Measurements from ENCODE around the gene EYA2.
A peak's percentile ranks its signal among the peaks of the same experiment; 100 is the strongest.

Gene EYA2

DNA sequence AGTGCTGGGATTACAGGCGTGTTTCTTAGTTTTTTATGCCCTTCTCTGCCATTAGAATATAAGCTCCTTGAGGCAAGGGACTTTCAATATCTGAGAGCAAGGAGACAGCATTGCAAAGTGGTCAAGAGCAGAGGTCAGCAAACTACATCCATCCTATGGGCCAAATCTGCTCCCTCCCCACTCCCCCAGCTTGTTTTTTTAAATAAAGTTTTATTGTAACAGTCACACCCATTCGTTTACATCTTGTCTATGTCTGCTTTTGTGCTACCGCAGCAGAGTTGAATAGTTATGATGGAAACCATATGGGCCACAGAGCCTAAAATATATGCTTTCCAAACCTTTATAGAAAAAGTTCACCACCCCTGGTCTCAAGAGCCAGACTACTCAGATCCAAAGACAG, 227.9 kb downstream of the EYA2 start:
- Histone ChIP-seq H3K27me3 (no peaks in the 10 kb centered on the region), H3K9me3 (no peaks in the 10 kb centered on the region), H3K4me3 (no peak overlapping the region), H3K36me3 (no peaks in the 10 kb centered on the region), H3K27ac (no peak overlapping the region), H3K4me1 (peaks cover 0 to 32% (median 14%) of the 10 kb centered on the region in 4 donors)
- intact Hi-C loops (cut with DNase I; ENCODE audit: low total_unique reads): loop anchor here (2.0 kb wide), 1 partner anchor 20 kb away; no protein-coding TSS in a partner anchor
- DNase-seq: no peak
- TF ChIP-seq, protein P1, sequence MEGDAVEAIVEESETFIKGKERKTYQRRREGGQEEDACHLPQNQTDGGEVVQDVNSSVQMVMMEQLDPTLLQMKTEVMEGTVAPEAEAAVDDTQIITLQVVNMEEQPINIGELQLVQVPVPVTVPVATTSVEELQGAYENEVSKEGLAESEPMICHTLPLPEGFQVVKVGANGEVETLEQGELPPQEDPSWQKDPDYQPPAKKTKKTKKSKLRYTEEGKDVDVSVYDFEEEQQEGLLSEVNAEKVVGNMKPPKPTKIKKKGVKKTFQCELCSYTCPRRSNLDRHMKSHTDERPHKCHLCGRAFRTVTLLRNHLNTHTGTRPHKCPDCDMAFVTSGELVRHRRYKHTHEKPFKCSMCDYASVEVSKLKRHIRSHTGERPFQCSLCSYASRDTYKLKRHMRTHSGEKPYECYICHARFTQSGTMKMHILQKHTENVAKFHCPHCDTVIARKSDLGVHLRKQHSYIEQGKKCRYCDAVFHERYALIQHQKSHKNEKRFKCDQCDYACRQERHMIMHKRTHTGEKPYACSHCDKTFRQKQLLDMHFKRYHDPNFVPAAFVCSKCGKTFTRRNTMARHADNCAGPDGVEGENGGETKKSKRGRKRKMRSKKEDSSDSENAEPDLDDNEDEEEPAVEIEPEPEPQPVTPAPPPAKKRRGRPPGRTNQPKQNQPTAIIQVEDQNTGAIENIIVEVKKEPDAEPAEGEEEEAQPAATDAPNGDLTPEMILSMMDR (IDR thresholded peaks at IDR 0.05): no peak

- intact Hi-C loops (cut with DNase I; ENCODE audit: low total_unique reads): no loop called here
- TF ChIP-seq, protein P1 (IDR thresholded peaks at IDR 0.05): no peak
- Histone ChIP-seq H3K27ac (peak overlapping the region; percentile 35 to 63), H3K27me3 (no peaks in the 10 kb centered on the region), H3K4me1 (peaks cover 0 to 23% (median 10%) of the 10 kb centered on the region in 4 donors), H3K4me3 (no peak overlapping the region), H3K9me3 (no peaks in the 10 kb centered on the region), H3K36me3 (no peaks in the 10 kb centered on the region)
- peak in 1 of 2 donors; percentile 51 for DNase-seq
Measured at GRCh38 chr20:47124181-47124717, 229.6 kb downstream of the EYA2 start.

- H3K9me3 ChIP-seq: no peaks in the 10 kb centered on the region
- no peak overlapping the region for H3K4me3 ChIP-seq
- TF ChIP-seq, protein P1 (IDR thresholded peaks at IDR 0.05): no peak
- H3K27ac ChIP-seq: peak overlapping the region; percentile 10 to 27
- no peaks in the 10 kb centered on the region for H3K36me3 ChIP-seq
- DNase-seq: no peak
- H3K4me1 ChIP-seq: peaks cover 0 to 23% (median 10%) of the 10 kb centered on the region in 4 donors
- intact Hi-C loops (cut with DNase I; ENCODE audit: low total_unique reads): no loop called here
- no peaks in the 10 kb centered on the region for H3K27me3 ChIP-seq
Measured at GRCh38 chr20:47125508-47125757, 230.8 kb downstream of the EYA2 start.

- Histone ChIP-seq H3K36me3 (no peaks in the 10 kb centered on the region), H3K9me3 (no peaks in the 10 kb centered on the region), H3K4me3 (no peak overlapping the region), H3K27me3 (peaks cover 0 to 5% of the 10 kb centered on the region in 2 donors), H3K27ac (peak overlapping the region; percentile 10 to 27), H3K4me1 (peaks cover 0 to 23% (median 10%) of the 10 kb centered on the region in 4 donors)
- no peak for DNase-seq
- TF ChIP-seq, protein P1 (IDR thresholded peaks at IDR 0.05): no peak
- intact Hi-C loops (cut with DNase I; ENCODE audit: low total_unique reads): no loop called here
Measured at GRCh38 chr20:47125758-47126591, 231.3 kb downstream of the EYA2 start.

DNA sequence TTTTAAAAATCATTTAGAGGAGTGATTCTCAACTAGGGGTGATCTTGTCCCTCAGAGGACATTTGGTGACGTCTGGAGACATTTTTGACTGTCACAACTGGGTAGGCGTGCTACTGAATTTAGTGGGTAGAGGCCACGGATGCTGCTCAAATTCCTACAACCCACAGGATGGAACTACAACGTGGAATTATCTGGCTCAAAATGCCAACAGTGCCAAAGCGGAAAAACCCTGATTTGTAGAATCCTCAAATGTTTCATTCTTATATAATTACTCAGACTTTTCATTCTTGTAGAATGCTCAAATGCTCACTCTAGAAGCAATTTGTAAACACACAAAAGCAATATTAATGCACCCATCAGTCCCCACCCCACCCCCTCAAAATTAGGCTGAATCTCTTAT, 232.1 kb downstream of the EYA2 start:
- intact Hi-C loops (cut with DNase I; ENCODE audit: low total_unique reads): no loop called here
- TF ChIP-seq, protein P1 (IDR thresholded peaks at IDR 0.05): no peak
- Histone ChIP-seq H3K27ac (no peak overlapping the region), H3K36me3 (no peaks in the 10 kb centered on the region), H3K27me3 (peaks cover 0 to 5% of the 10 kb centered on the region in 2 donors), H3K9me3 (no peaks in the 10 kb centered on the region), H3K4me1 (peaks cover 0 to 23% (median 10%) of the 10 kb centered on the region in 4 donors), H3K4me3 (no peak overlapping the region)
- no peak for DNase-seq

Data from tibial artery (tissue), 4 donors.